IMR-90 (cell line): ENCODE results near the gene HSF2BP. TPM values are rescaled to one million over a fixed set of nuclear protein-coding genes. Genes with fewer than 3 reads are reported as not detected.
A peak's percentile ranks its signal among the peaks of the same experiment; 100 is the strongest.

Experiments
- ATAC-seq: fragments of 200-7000 bp; cut with Tn5 transposase; 2 replicates; pipeline ENCODE4 v1.9.1; 2020; ENCODE audit warnings: low read depth, mild to moderate bottlenecking, moderate library complexity
- BruUV-seq: library from RNA; stranded (reverse); fragments of 400-500 nt; replicated peaks from 2 replicates; lab custom pipeline; 2021; lab: Mats Ljungman, UMichigan
- CTCF ChIA-PET: fragments of 300-600 bp; formaldehyde crosslinking; extraction: SDS; loops from one replicate; lab custom pipeline; 2021; ENCODE audit warnings: antibody characterized with exemption; lab: Yijun Ruan, JAX
- POLR2A ChIA-PET: fragments of 300-600 bp; sonication (Branson Sonifier 250); formaldehyde crosslinking; loops from one replicate; lab custom pipeline; 2022; ENCODE audit warnings: antibody characterized with exemption; ENCODE audit not compliant: unreplicated experiment; lab: Charles Lee
- DNase-seq: peaks from one replicate; pipeline ENCODE4 v3.0.0; 2013
- H2AFZ ChIP-seq: replicated peaks from 2 replicates; pipeline ENCODE3; 2013; ENCODE audit warnings: low read length, mild to moderate bottlenecking; ENCODE audit not compliant: poor library complexity
- H2AK5ac ChIP-seq: 2 replicates; pipeline ENCODE4 v1.6.1; 2013; ENCODE audit warnings: low read depth, low read length, inconsistent platforms
- H2AK9ac ChIP-seq: replicated peaks from 2 replicates; pipeline ENCODE3; 2013; ENCODE audit warnings: mild to moderate bottlenecking, low read depth, low read length, moderate library complexity; ENCODE audit not compliant: poor library complexity
- H2BK120ac ChIP-seq: 2 replicates; pipeline ENCODE4 v1.6.1; 2013; ENCODE audit warnings: low read depth, low read length, inconsistent platforms
- H2BK15ac ChIP-seq: 3 replicates; pipeline ENCODE4 v1.6.1; 2013; ENCODE audit warnings: low read depth, low read length, inconsistent platforms
- H2BK20ac ChIP-seq: 2 replicates; pipeline ENCODE4 v1.6.1; 2013; ENCODE audit warnings: low read depth, mild to moderate bottlenecking, inconsistent platforms, low read length, moderate library complexity
- H2BK5ac ChIP-seq: 2 replicates; pipeline ENCODE4 v1.6.1; 2013; ENCODE audit warnings: mild to moderate bottlenecking, low read depth, low read length, inconsistent platforms; ENCODE audit not compliant: poor library complexity, severe bottlenecking
- H3K14ac ChIP-seq: replicated peaks from 2 replicates; pipeline ENCODE4 v1.6.1; 2013; ENCODE audit warnings: low read depth, low read length, inconsistent platforms
- H3K18ac ChIP-seq: 2 replicates; pipeline ENCODE4 v1.6.1; 2013; ENCODE audit warnings: low read depth, low read length, control low read depth
- H3K23ac ChIP-seq: 2 replicates; pipeline ENCODE4 v1.6.1; 2013; ENCODE audit warnings: low read depth, low read length, inconsistent platforms
- H3K27ac ChIP-seq: 2 replicates; pipeline ENCODE4 v1.5.1; 2013; ENCODE audit warnings: mild to moderate bottlenecking, control low read depth, low read length; ENCODE audit not compliant: insufficient read depth
- H3K27me3 ChIP-seq: 2 replicates; pipeline ENCODE4 v1.6.1; 2013; ENCODE audit warnings: low read length; ENCODE audit not compliant: control insufficient read depth, insufficient read depth
- H3K36me3 ChIP-seq: 2 replicates; pipeline ENCODE4 v1.6.1; 2013; ENCODE audit warnings: low read length, mixed read lengths; ENCODE audit not compliant: control insufficient read depth, insufficient read depth
- H3K4ac ChIP-seq: 2 replicates; pipeline ENCODE4 v1.6.1; 2013; ENCODE audit warnings: low read depth, low read length, inconsistent platforms
- H3K4me1 ChIP-seq: 2 replicates; pipeline ENCODE4 v1.6.1; 2013; ENCODE audit warnings: low read length, mixed read lengths; ENCODE audit not compliant: control insufficient read depth, insufficient read depth
- H3K4me2 ChIP-seq: 2 replicates; pipeline ENCODE4 v1.6.1; 2013; ENCODE audit warnings: low read depth, mild to moderate bottlenecking, control low read depth, low read length, moderate library complexity
- H3K4me3 ChIP-seq: 2 replicates; pipeline ENCODE4 v1.5.1; 2013; ENCODE audit warnings: low read depth, mild to moderate bottlenecking, control low read depth, low read length, moderate library complexity; ENCODE audit not compliant: insufficient read depth
- H3K56ac ChIP-seq: 2 replicates; pipeline ENCODE4 v1.6.1; 2013; ENCODE audit warnings: low read length, inconsistent platforms; ENCODE audit not compliant: insufficient read depth; ENCODE audit errors: extremely low read depth
- H3K79me1 ChIP-seq, 2 experiments: 2 replicates each; pipeline ENCODE4 v1.6.1; 2013; ENCODE audit warnings: low read length in 2 of 2, inconsistent platforms in 1 of 2, low read depth in 1 of 2
- H3K9ac ChIP-seq: 2 replicates; pipeline ENCODE4 v1.6.1; 2013; ENCODE audit warnings: low read depth, low read length, control low read depth
- H3K9me1 ChIP-seq: 2 replicates; pipeline ENCODE4 v1.6.1; 2013; ENCODE audit warnings: low read length, inconsistent platforms; ENCODE audit not compliant: insufficient read depth
- H3K9me3 ChIP-seq: 2 replicates; pipeline ENCODE4 v1.6.1; 2013; ENCODE audit warnings: low read length; ENCODE audit not compliant: control insufficient read depth, insufficient read depth
- H4K20me1 ChIP-seq: 2 replicates; pipeline ENCODE4 v1.6.1; 2013; ENCODE audit warnings: low read length, inconsistent platforms; ENCODE audit not compliant: insufficient read depth
- H4K5ac ChIP-seq: 2 replicates; pipeline ENCODE4 v1.6.1; 2013; ENCODE audit warnings: mild to moderate bottlenecking, low read depth, low read length, control low read depth
- H4K8ac ChIP-seq, 2 experiments: 2 replicates each; pipeline ENCODE4 v1.6.1; 2013; ENCODE audit warnings: low read depth in 2 of 2, low read length in 2 of 2, control low read depth in 1 of 2, inconsistent platforms in 1 of 2
- H4K91ac ChIP-seq: 2 replicates; pipeline ENCODE4 v1.6.1; 2013; ENCODE audit warnings: low read depth, low read length, inconsistent platforms; ENCODE audit not compliant: insufficient read depth
- CEBPB ChIP-seq: IDR thresholded peaks from 2 replicates; pipeline ENCODE4 v1.6.1; 2012; ENCODE audit warnings: low read depth, low read length, improper control_type of control experiment
- RAD21 ChIP-seq: IDR thresholded peaks from 2 replicates; pipeline ENCODE4 v1.6.1; 2012; ENCODE audit warnings: low read length, improper control_type of control experiment
- WGBS, 2 experiments: methylation state at CpG; one replicate each; pipeline versions ENCODE4 v1.1.5 to v1.1.7; 2013; ENCODE audit warnings: missing lambda C conversion rate in 2 of 2; ENCODE audit not compliant: insufficient read length in 1 of 2; ENCODE audit errors: extremely low coverage in 2 of 2; 5-methylcytosine and 5-hydroxymethylcytosine counted together
- dilution Hi-C: fragments of 300-500 bp; cut with HindIII; formaldehyde crosslinking; loops from one replicate; pipeline ENCODE4 v1.14.3; 2018; ENCODE audit warnings: low sequenced_read_pairs; ENCODE audit not compliant: unreplicated experiment
- in situ Hi-C: fragments of 300-500 bp; cut with MboI; formaldehyde crosslinking; loops from 3 replicates; pipeline ENCODE4 v1.14.3; 2019; ENCODE audit warnings: low sequenced_read_pairs, inconsistent platforms, mixed read lengths
- intact Hi-C: fragments of 100-400 bp; cut with micrococcal nuclease; formaldehyde crosslinking; loops from 2 replicates; pipeline ENCODE4 v1.10.0; 2022
- polyA plus RNA-seq, 3 experiments: library from polyadenylated mRNA; depleted of rRNA; stranded (reverse); fragments of >200 nt; gene quantifications; 2 replicates each; pipeline ENCODE4 v1.2.3, GENCODE V29; 2012; ENCODE audit warnings: low replicate concordance in 1 of 3
- total RNA-seq: library from RNA; depleted of rRNA; stranded (reverse); fragments of >200 nt; gene quantifications from 2 replicates; pipeline ENCODE4 v1.2.3, GENCODE V29; 2012

The HSF2BP gene
- total and polyA plus RNA-seq, 2 of the 4 experiments (the other 2 are of a cell fraction) = 0.87 to 0.90 TPM

DNA sequence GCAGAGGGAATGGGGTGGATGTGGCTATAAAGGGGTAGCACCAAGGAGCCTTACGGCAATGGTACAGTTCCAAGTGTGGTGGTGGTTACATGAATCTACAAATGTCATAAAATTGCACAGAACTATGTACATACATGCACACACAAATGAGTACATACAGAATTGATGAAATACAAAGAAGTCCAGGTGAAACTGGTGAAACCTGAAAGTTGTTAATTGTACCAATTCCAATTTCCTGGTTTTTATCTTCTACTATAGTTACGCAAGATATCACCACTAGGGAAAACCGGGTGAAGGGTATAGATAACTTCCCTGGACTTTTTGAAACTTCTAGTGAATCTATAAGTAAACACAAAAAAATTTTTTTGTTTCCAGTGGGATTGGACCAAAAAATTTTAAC is 18.9 kb downstream of the HSF2BP start:
- Histone ChIP-seq H2AK5ac (peak overlapping the region; percentile 83), H4K5ac (peak overlapping the region; percentile 90), H2BK15ac (peak overlapping the region; percentile 81; the same call in 2 of the 3 replicates), H4K20me1 (no peaks in the 10 kb centered on the region), H2AFZ (no peak overlapping the region), H3K56ac (no peak overlapping the region), H3K36me3 (no peaks in the 10 kb centered on the region), H2BK20ac (peak overlapping the region; percentile 66), H3K14ac (peak overlapping the region; percentile 57), H3K79me1 (no peaks in the 10 kb centered on the region), H3K9me1 (peaks cover 4% of the 10 kb centered on the region; the same call in 1 of the 2 replicates), H2BK5ac (peak overlapping the region; percentile 49), H4K91ac (peak overlapping the region; percentile 87), H3K4me1 (peaks cover 12% of the 10 kb centered on the region), H3K4me2 (no peak overlapping the region), H3K4me3 (no peak overlapping the region), H3K9ac (no peak overlapping the region), H3K27ac (peak overlapping the region; percentile 92; the same call in 1 of the 2 replicates), H2BK120ac (peak overlapping the region; percentile 80), H3K18ac (peak overlapping the region; percentile 93), H3K23ac (peak overlapping the region; percentile 21; the same call in 1 of the 2 replicates), H2AK9ac (no peak overlapping the region), H3K4ac (peak overlapping the region; percentile 86), H4K8ac (peak overlapping the region; percentile 75 to 79), H3K27me3 (no peaks in the 10 kb centered on the region), H3K9me3 (no peaks in the 10 kb centered on the region)
- ATAC-seq (no peak), DNase-seq (no peak)
- TF ChIP-seq RAD21 (no peak), CEBPB (peak; percentile 60)
- ChIA-PET CTCF (interaction anchor here (2.2 kb wide), 1 partner anchor 29 kb away, joined by 12 read pairs; no protein-coding TSS in a partner anchor), POLR2A (no interaction called here)
- no TSS peak for BruUV-seq
- no CpG with 5 or more reads among the region's 3 CpGs for WGBS, 2 experiments
- dilution Hi-C loops (no loop called here), in situ Hi-C loops (loop anchor here (5.0 to 10.0 kb wide), 2 partner anchors 33 to 316 kb away; no protein-coding TSS in a partner anchor), intact Hi-C loops (no loop called here)
